Retinal pigment epithelial cell (primary cell): ENCODE measurements around the gene PUM2.

Experiments used
- DNase-seq: peaks from one replicate; pipeline ENCODE4 v3.0.0-alpha.2; 2010; ENCODE audit warnings: low read depth
- H3K4me3 ChIP-seq: 2 replicates; pipeline ENCODE4 v1.5.1; 2011; ENCODE audit warnings: mild to moderate bottlenecking, low read length, control low read depth, moderate library complexity
- CTCF ChIP-seq: conservative IDR thresholded peaks from 2 replicates; pipeline ENCODE4 v1.5.1; 2011; ENCODE audit warnings: low read depth, low read length, control low read depth, inconsistent platforms

The PUM2 gene

GRCh38 chr2:20352581-20353216 lies 2.1 kb upstream of the PUM2 start:
- no peak for DNase-seq
- H3K4me3 ChIP-seq, result no peak overlapping the region
- no peak for TF ChIP-seq CTCF

GRCh38 chr2:20352230-20352578 lies 1.6 kb upstream of the PUM2 start:
- H3K4me3 ChIP-seq, result no peak overlapping the region
- TF ChIP-seq CTCF, result no peak
- no peak for DNase-seq

GRCh38 chr2:20351555-20352229 lies 1.0 kb upstream of the PUM2 start:
- DNase-seq, result no peak
- no peak for TF ChIP-seq CTCF
- peak overlapping the region; percentile 59 for H3K4me3 ChIP-seq

GRCh38 chr2:20350041-20350712 lies 467 bp downstream of the PUM2 start:
- no peak for DNase-seq
- TF ChIP-seq CTCF, result no peak
- peak overlapping the region; percentile 97 for H3K4me3 ChIP-seq

- DNase-seq, result no peak
- no peak for TF ChIP-seq CTCF
- H3K4me3 ChIP-seq, result peak overlapping the region; percentile 97
Measured at GRCh38 chr2:20349513-20349921, 1.1 kb downstream of the PUM2 start.

- peak overlapping the region; percentile 97 for H3K4me3 ChIP-seq
- DNase-seq, result no peak
- TF ChIP-seq CTCF, result no peak
Measured at GRCh38 chr2:20348542-20348941, 2.1 kb downstream of the PUM2 start.
